IMR-90 (cell line): Measurements from ENCODE around the gene SLC52A3.

Source experiments
- BHLHE40 ChIP-seq: fragments of 150-350 bp; IDR thresholded peaks from 2 replicates; pipeline ENCODE4 v1.6.1; 2016; ENCODE audit warnings: mild to moderate bottlenecking, low read depth, low read length
- CEBPB ChIP-seq: IDR thresholded peaks from 2 replicates; pipeline ENCODE4 v1.6.1; 2012; ENCODE audit warnings: low read depth, low read length, improper control_type of control experiment
- CHD1 ChIP-seq: IDR thresholded peaks from 2 replicates; pipeline ENCODE4 v1.6.1; 2012; ENCODE audit warnings: low read depth, low read length, improper control_type of control experiment
- CTCF ChIP-seq: conservative IDR thresholded peaks from 2 replicates; pipeline ENCODE4 v1.5.1; 2012; ENCODE audit warnings: mild to moderate bottlenecking, low read depth, low read length, improper control_type of control experiment
- ELK1 ChIP-seq: fragments of 150-350 bp; IDR thresholded peaks from 2 replicates; pipeline ENCODE4 v1.6.1; 2016; ENCODE audit warnings: low read depth, mild to moderate bottlenecking, low read length, moderate library complexity, borderline replicate concordance
- FOS ChIP-seq: fragments of 150-350 bp; IDR thresholded peaks from 2 replicates; pipeline ENCODE4 v1.6.1; 2016; ENCODE audit warnings: low read depth, low read length
- MAFK ChIP-seq: IDR thresholded peaks from 2 replicates; pipeline ENCODE4 v1.6.1; 2012; ENCODE audit warnings: low read depth, low read length, improper control_type of control experiment
- MAZ ChIP-seq: IDR thresholded peaks from 2 replicates; pipeline ENCODE4 v1.6.1; 2012; ENCODE audit warnings: low read depth, mild to moderate bottlenecking, low read length, improper control_type of control experiment, moderate library complexity, borderline replicate concordance
- MXI1 ChIP-seq: IDR thresholded peaks from 2 replicates; pipeline ENCODE4 v1.6.1; 2012; ENCODE audit warnings: low read depth, mild to moderate bottlenecking, low read length, moderate library complexity, borderline replicate concordance
- POLR2A ChIP-seq: IDR thresholded peaks from 2 replicates; pipeline ENCODE4 v1.6.1; 2012; ENCODE audit warnings: mild to moderate bottlenecking, low read depth, low read length
- RAD21 ChIP-seq: IDR thresholded peaks from 2 replicates; pipeline ENCODE4 v1.6.1; 2012; ENCODE audit warnings: low read length, improper control_type of control experiment
- RCOR1 ChIP-seq: IDR thresholded peaks from 2 replicates; pipeline ENCODE4 v1.6.1; 2012; ENCODE audit warnings: mild to moderate bottlenecking, low read length, improper control_type of control experiment; ENCODE audit not compliant: insufficient replicate concordance
- USF2 ChIP-seq: fragments of 150-350 bp; IDR thresholded peaks from 2 replicates; pipeline ENCODE4 v1.6.1; 2017; ENCODE audit warnings: mild to moderate bottlenecking, antibody characterized with exemption, low read length, low read depth

DNA sequence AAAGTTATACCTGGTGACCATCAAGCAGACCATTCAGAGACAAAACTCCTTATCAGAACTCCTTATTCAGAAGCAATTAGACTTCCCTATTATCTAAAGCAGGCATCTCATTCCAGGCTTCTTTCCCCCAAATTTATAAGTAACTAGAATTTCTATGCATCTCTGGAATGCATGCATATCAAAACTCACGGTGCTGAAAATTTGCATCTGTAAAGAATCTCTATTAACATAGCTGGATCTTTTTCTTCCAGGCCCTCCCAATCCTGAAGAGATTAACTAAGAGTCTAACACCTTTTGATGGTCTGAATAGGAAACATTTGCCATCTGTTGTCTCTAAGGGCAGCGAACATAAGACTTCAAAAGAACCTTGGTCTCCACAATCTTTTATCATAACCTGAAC lies 22.8 kb upstream of the SLC52A3 start:
- TF ChIP-seq POLR2A (no peak), RCOR1 (no peak), CTCF (no peak), RAD21 (no peak), CEBPB (no peak), MXI1 (no peak), USF2 (no peak), FOS (no peak), BHLHE40 (no peak), MAZ (no peak), ELK1 (no peak), MAFK (no peak), CHD1 (no peak)
